IMR-90 (cell line): ENCODE measurements around the gene SRBD1. TPM values are rescaled to one million over a fixed set of nuclear protein-coding genes. Genes with fewer than 3 reads are reported as not detected.
A peak's percentile ranks its signal among the peaks of the same experiment; 100 is the strongest.

Experiments used
- ATAC-seq: fragments of 200-7000 bp; cut with Tn5 transposase; 2 replicates; pipeline ENCODE4 v1.9.1; 2020; ENCODE audit warnings: low read depth, mild to moderate bottlenecking, moderate library complexity
- BruUV-seq: library from RNA; stranded (reverse); fragments of 400-500 nt; replicated peaks from 2 replicates; lab custom pipeline; 2021; lab: Mats Ljungman, UMichigan
- CTCF ChIA-PET: fragments of 300-600 bp; formaldehyde crosslinking; extraction: SDS; loops from one replicate; lab custom pipeline; 2021; ENCODE audit warnings: antibody characterized with exemption; lab: Yijun Ruan, JAX
- POLR2A ChIA-PET: fragments of 300-600 bp; sonication (Branson Sonifier 250); formaldehyde crosslinking; loops from one replicate; lab custom pipeline; 2022; ENCODE audit warnings: antibody characterized with exemption; ENCODE audit not compliant: unreplicated experiment; lab: Charles Lee
- DNase-seq: peaks from one replicate; pipeline ENCODE4 v3.0.0; 2013
- H2AFZ ChIP-seq: replicated peaks from 2 replicates; pipeline ENCODE3; 2013; ENCODE audit warnings: low read length, mild to moderate bottlenecking; ENCODE audit not compliant: poor library complexity
- H2AK5ac ChIP-seq: 2 replicates; pipeline ENCODE4 v1.6.1; 2013; ENCODE audit warnings: low read depth, low read length, inconsistent platforms
- H2AK9ac ChIP-seq: replicated peaks from 2 replicates; pipeline ENCODE3; 2013; ENCODE audit warnings: mild to moderate bottlenecking, low read depth, low read length, moderate library complexity; ENCODE audit not compliant: poor library complexity
- H2BK120ac ChIP-seq: 2 replicates; pipeline ENCODE4 v1.6.1; 2013; ENCODE audit warnings: low read depth, low read length, inconsistent platforms
- H2BK15ac ChIP-seq: 3 replicates; pipeline ENCODE4 v1.6.1; 2013; ENCODE audit warnings: low read depth, low read length, inconsistent platforms
- H2BK20ac ChIP-seq: 2 replicates; pipeline ENCODE4 v1.6.1; 2013; ENCODE audit warnings: low read depth, mild to moderate bottlenecking, inconsistent platforms, low read length, moderate library complexity
- H2BK5ac ChIP-seq: 2 replicates; pipeline ENCODE4 v1.6.1; 2013; ENCODE audit warnings: mild to moderate bottlenecking, low read depth, low read length, inconsistent platforms; ENCODE audit not compliant: poor library complexity, severe bottlenecking
- H3K14ac ChIP-seq: replicated peaks from 2 replicates; pipeline ENCODE4 v1.6.1; 2013; ENCODE audit warnings: low read depth, low read length, inconsistent platforms
- H3K18ac ChIP-seq: 2 replicates; pipeline ENCODE4 v1.6.1; 2013; ENCODE audit warnings: low read depth, low read length, control low read depth
- H3K23ac ChIP-seq: 2 replicates; pipeline ENCODE4 v1.6.1; 2013; ENCODE audit warnings: low read depth, low read length, inconsistent platforms
- H3K27ac ChIP-seq: 2 replicates; pipeline ENCODE4 v1.5.1; 2013; ENCODE audit warnings: mild to moderate bottlenecking, control low read depth, low read length; ENCODE audit not compliant: insufficient read depth
- H3K27me3 ChIP-seq: 2 replicates; pipeline ENCODE4 v1.6.1; 2013; ENCODE audit warnings: low read length; ENCODE audit not compliant: control insufficient read depth, insufficient read depth
- H3K36me3 ChIP-seq: 2 replicates; pipeline ENCODE4 v1.6.1; 2013; ENCODE audit warnings: low read length, mixed read lengths; ENCODE audit not compliant: control insufficient read depth, insufficient read depth
- H3K4ac ChIP-seq: 2 replicates; pipeline ENCODE4 v1.6.1; 2013; ENCODE audit warnings: low read depth, low read length, inconsistent platforms
- H3K4me1 ChIP-seq: 2 replicates; pipeline ENCODE4 v1.6.1; 2013; ENCODE audit warnings: low read length, mixed read lengths; ENCODE audit not compliant: control insufficient read depth, insufficient read depth
- H3K4me2 ChIP-seq: 2 replicates; pipeline ENCODE4 v1.6.1; 2013; ENCODE audit warnings: low read depth, mild to moderate bottlenecking, control low read depth, low read length, moderate library complexity
- H3K4me3 ChIP-seq: 2 replicates; pipeline ENCODE4 v1.5.1; 2013; ENCODE audit warnings: low read depth, mild to moderate bottlenecking, control low read depth, low read length, moderate library complexity; ENCODE audit not compliant: insufficient read depth
- H3K56ac ChIP-seq: 2 replicates; pipeline ENCODE4 v1.6.1; 2013; ENCODE audit warnings: low read length, inconsistent platforms; ENCODE audit not compliant: insufficient read depth; ENCODE audit errors: extremely low read depth
- H3K79me1 ChIP-seq, 2 experiments: 2 replicates each; pipeline ENCODE4 v1.6.1; 2013; ENCODE audit warnings: low read length in 2 of 2, inconsistent platforms in 1 of 2, low read depth in 1 of 2
- H3K9ac ChIP-seq: 2 replicates; pipeline ENCODE4 v1.6.1; 2013; ENCODE audit warnings: low read depth, low read length, control low read depth
- H3K9me1 ChIP-seq: 2 replicates; pipeline ENCODE4 v1.6.1; 2013; ENCODE audit warnings: low read length, inconsistent platforms; ENCODE audit not compliant: insufficient read depth
- H3K9me3 ChIP-seq: 2 replicates; pipeline ENCODE4 v1.6.1; 2013; ENCODE audit warnings: low read length; ENCODE audit not compliant: control insufficient read depth, insufficient read depth
- H4K20me1 ChIP-seq: 2 replicates; pipeline ENCODE4 v1.6.1; 2013; ENCODE audit warnings: low read length, inconsistent platforms; ENCODE audit not compliant: insufficient read depth
- H4K5ac ChIP-seq: 2 replicates; pipeline ENCODE4 v1.6.1; 2013; ENCODE audit warnings: mild to moderate bottlenecking, low read depth, low read length, control low read depth
- H4K8ac ChIP-seq, 2 experiments: 2 replicates each; pipeline ENCODE4 v1.6.1; 2013; ENCODE audit warnings: low read depth in 2 of 2, low read length in 2 of 2, control low read depth in 1 of 2, inconsistent platforms in 1 of 2
- H4K91ac ChIP-seq: 2 replicates; pipeline ENCODE4 v1.6.1; 2013; ENCODE audit warnings: low read depth, low read length, inconsistent platforms; ENCODE audit not compliant: insufficient read depth
- BHLHE40 ChIP-seq: fragments of 150-350 bp; IDR thresholded peaks from 2 replicates; pipeline ENCODE4 v1.6.1; 2016; ENCODE audit warnings: mild to moderate bottlenecking, low read depth, low read length
- FOS ChIP-seq: fragments of 150-350 bp; IDR thresholded peaks from 2 replicates; pipeline ENCODE4 v1.6.1; 2016; ENCODE audit warnings: low read depth, low read length
- MAZ ChIP-seq: IDR thresholded peaks from 2 replicates; pipeline ENCODE4 v1.6.1; 2012; ENCODE audit warnings: low read depth, mild to moderate bottlenecking, low read length, improper control_type of control experiment, moderate library complexity, borderline replicate concordance
- MXI1 ChIP-seq: IDR thresholded peaks from 2 replicates; pipeline ENCODE4 v1.6.1; 2012; ENCODE audit warnings: low read depth, mild to moderate bottlenecking, low read length, moderate library complexity, borderline replicate concordance
- POLR2A ChIP-seq: IDR thresholded peaks from 2 replicates; pipeline ENCODE4 v1.6.1; 2012; ENCODE audit warnings: mild to moderate bottlenecking, low read depth, low read length
- RAD21 ChIP-seq: IDR thresholded peaks from 2 replicates; pipeline ENCODE4 v1.6.1; 2012; ENCODE audit warnings: low read length, improper control_type of control experiment
- RCOR1 ChIP-seq: IDR thresholded peaks from 2 replicates; pipeline ENCODE4 v1.6.1; 2012; ENCODE audit warnings: mild to moderate bottlenecking, low read length, improper control_type of control experiment; ENCODE audit not compliant: insufficient replicate concordance
- RFX5 ChIP-seq: IDR thresholded peaks from 2 replicates; pipeline ENCODE4 v1.8.0; 2012; ENCODE audit warnings: low read depth, mild to moderate bottlenecking, low read length, moderate library complexity
- SMC3 ChIP-seq: fragments of 150-350 bp; IDR thresholded peaks from 2 replicates; pipeline ENCODE4 v1.6.1; 2016; ENCODE audit warnings: low read depth, mild to moderate bottlenecking, antibody characterized with exemption, low read length, moderate library complexity
- dilution Hi-C: fragments of 300-500 bp; cut with HindIII; formaldehyde crosslinking; loops from one replicate; pipeline ENCODE4 v1.14.3; 2018; ENCODE audit warnings: low sequenced_read_pairs; ENCODE audit not compliant: unreplicated experiment
- in situ Hi-C: fragments of 300-500 bp; cut with MboI; formaldehyde crosslinking; loops from 3 replicates; pipeline ENCODE4 v1.14.3; 2019; ENCODE audit warnings: low sequenced_read_pairs, inconsistent platforms, mixed read lengths
- intact Hi-C: fragments of 100-400 bp; cut with micrococcal nuclease; formaldehyde crosslinking; loops from 2 replicates; pipeline ENCODE4 v1.10.0; 2022
- polyA plus RNA-seq, 3 experiments: library from polyadenylated mRNA; depleted of rRNA; stranded (reverse); fragments of >200 nt; gene quantifications; 2 replicates each; pipeline ENCODE4 v1.2.3, GENCODE V29; 2012; ENCODE audit warnings: low replicate concordance in 1 of 3
- total RNA-seq: library from RNA; depleted of rRNA; stranded (reverse); fragments of >200 nt; gene quantifications from 2 replicates; pipeline ENCODE4 v1.2.3, GENCODE V29; 2012
- TF ChIP-seq, protein P1 (sequence below): conservative IDR thresholded peaks from 2 replicates; pipeline ENCODE4 v1.5.1; 2012; ENCODE audit warnings: mild to moderate bottlenecking, low read depth, low read length, improper control_type of control experiment
- TF ChIP-seq, protein P2 (sequence below): fragments of 150-350 bp; IDR thresholded peaks from 2 replicates; pipeline ENCODE4 v1.6.1; 2016; ENCODE audit warnings: low read depth, mild to moderate bottlenecking, low read length, moderate library complexity, borderline replicate concordance

SRBD1 gene
- total and polyA plus RNA-seq, 2 of the 4 experiments (the other 2 are of a cell fraction): 3.5 to 14.7 TPM

DNA sequence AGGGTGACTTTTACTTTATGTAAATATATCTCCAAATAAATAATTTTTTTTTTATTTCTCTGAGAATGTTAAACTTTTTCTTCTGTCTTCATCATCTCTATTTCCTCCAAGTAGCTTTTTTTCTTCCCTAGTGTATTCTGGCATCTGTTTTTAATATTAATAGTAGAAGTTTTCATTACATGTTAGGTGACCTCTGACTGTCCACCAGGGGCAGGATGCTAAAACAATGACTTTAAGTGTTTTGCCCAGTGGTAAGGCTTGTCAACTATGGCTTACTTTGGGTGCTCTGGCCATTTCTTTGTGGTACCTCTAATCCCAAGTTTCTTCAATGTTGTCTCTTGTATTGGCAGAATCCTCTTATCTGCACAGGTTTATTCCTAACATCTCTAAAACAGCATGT lies 127.1 kb downstream of the SRBD1 start:
- no peak overlapping the region for H2BK5ac ChIP-seq
- no peak for TF ChIP-seq RFX5
- TF ChIP-seq MXI1: no peak
- TF ChIP-seq RCOR1: no peak
- no peak for TF ChIP-seq FOS
- TF ChIP-seq, protein P1, sequence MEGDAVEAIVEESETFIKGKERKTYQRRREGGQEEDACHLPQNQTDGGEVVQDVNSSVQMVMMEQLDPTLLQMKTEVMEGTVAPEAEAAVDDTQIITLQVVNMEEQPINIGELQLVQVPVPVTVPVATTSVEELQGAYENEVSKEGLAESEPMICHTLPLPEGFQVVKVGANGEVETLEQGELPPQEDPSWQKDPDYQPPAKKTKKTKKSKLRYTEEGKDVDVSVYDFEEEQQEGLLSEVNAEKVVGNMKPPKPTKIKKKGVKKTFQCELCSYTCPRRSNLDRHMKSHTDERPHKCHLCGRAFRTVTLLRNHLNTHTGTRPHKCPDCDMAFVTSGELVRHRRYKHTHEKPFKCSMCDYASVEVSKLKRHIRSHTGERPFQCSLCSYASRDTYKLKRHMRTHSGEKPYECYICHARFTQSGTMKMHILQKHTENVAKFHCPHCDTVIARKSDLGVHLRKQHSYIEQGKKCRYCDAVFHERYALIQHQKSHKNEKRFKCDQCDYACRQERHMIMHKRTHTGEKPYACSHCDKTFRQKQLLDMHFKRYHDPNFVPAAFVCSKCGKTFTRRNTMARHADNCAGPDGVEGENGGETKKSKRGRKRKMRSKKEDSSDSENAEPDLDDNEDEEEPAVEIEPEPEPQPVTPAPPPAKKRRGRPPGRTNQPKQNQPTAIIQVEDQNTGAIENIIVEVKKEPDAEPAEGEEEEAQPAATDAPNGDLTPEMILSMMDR: no peak
- no peak for TF ChIP-seq SMC3
- TF ChIP-seq, protein P2, sequence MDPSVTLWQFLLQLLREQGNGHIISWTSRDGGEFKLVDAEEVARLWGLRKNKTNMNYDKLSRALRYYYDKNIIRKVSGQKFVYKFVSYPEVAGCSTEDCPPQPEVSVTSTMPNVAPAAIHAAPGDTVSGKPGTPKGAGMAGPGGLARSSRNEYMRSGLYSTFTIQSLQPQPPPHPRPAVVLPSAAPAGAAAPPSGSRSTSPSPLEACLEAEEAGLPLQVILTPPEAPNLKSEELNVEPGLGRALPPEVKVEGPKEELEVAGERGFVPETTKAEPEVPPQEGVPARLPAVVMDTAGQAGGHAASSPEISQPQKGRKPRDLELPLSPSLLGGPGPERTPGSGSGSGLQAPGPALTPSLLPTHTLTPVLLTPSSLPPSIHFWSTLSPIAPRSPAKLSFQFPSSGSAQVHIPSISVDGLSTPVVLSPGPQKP: no peak
- TF ChIP-seq BHLHE40: no peak
- TF ChIP-seq RAD21: no peak
- TF ChIP-seq POLR2A: no peak
- TF ChIP-seq MAZ: no peak
- no peak overlapping the region for H2AFZ ChIP-seq
- no peak overlapping the region for H3K4me2 ChIP-seq
- no peaks in the 10 kb centered on the region for H3K36me3 ChIP-seq
- H3K9me3 ChIP-seq: no peaks in the 10 kb centered on the region
- H2BK120ac ChIP-seq: no peak overlapping the region
- no peak overlapping the region for H3K18ac ChIP-seq
- no peaks in the 10 kb centered on the region for H3K79me1 ChIP-seq
- H4K5ac ChIP-seq: no peak overlapping the region
- no peak overlapping the region for H2AK9ac ChIP-seq
- in situ Hi-C loops (no loop called here), intact Hi-C loops (no loop called here), dilution Hi-C loops (no loop called here)
- ChIA-PET CTCF (interaction anchor here (0.6 to 1.6 kb wide), 2 partner anchors 9 to 57 kb away, joined by 3 to 4 read pairs; no protein-coding TSS in a partner anchor), POLR2A (no interaction called here)
- no peaks in the 10 kb centered on the region for H3K9me1 ChIP-seq
- no peak overlapping the region for H3K9ac ChIP-seq
- no peak overlapping the region for H2BK15ac ChIP-seq
- H2BK20ac ChIP-seq: no peak overlapping the region
- BruUV-seq: no TSS peak
- no peak overlapping the region for H3K23ac ChIP-seq
- H3K27ac ChIP-seq: no peak overlapping the region
- no peak overlapping the region for H3K56ac ChIP-seq
- no peaks in the 10 kb centered on the region for H3K27me3 ChIP-seq
- no peaks in the 10 kb centered on the region for H3K4me1 ChIP-seq
- no peak overlapping the region for H4K8ac ChIP-seq
- no peak overlapping the region for H3K4me3 ChIP-seq
- H4K91ac ChIP-seq: no peak overlapping the region
- DNase-seq (peak; percentile 9), ATAC-seq (no peak)
- no peak overlapping the region for H3K4ac ChIP-seq
- no peak overlapping the region for H3K14ac ChIP-seq
- no peaks in the 10 kb centered on the region for H4K20me1 ChIP-seq
- H2AK5ac ChIP-seq: no peak overlapping the region
